Measurements from ENCODE around the gene CSNK2A2.

DNA sequence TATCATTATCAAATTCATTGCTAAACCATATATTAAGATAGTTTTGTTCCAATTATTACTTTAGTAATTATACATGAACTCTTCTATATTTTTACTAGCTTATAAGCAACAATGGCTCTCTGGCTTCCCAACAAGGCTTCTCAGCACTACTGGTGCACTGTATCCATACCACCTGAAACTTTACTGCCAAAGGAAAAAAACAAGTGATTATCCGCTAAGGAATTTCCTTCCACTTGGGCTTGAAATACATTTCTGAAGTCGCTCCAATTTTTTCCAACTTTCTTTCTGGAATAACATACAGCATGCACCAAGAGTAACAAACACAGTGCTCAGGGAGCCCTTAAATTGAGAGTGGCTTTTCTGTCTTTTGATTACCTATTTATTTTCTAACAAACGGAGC, 2.1 kb downstream of the CSNK2A2 start:
- TF ChIP-seq CTCF (IDR thresholded peaks at IDR 0.05; ENCODE audit: low read depth, low read length) (no peak), MYC (IDR thresholded peaks at IDR 0.05; ENCODE audit: low read depth, low read length) (no peak), POLR2A (IDR thresholded peaks at IDR 0.05; ENCODE audit: extremely low read depth, insufficient read length) (no peak), MAX (IDR thresholded peaks at IDR 0.05; ENCODE audit: low read depth, low read length) (no peak)

All from NB4 (cell line).